UCSD-AML1 (cell line): ENCODE results near the gene CCNY.
"Not testable (repeated sequence)": the region's sequence is repeated elsewhere in the genome, so short reads cannot be mapped to it uniquely, and the experiment has no call there.

Source experiments
- DNase-seq: peaks from one replicate; lab custom pipeline; 2025; ENCODE audit not compliant: unreplicated experiment; lab: John Stamatoyannopoulos, UW

Gene CCNY

GRCh38 chr10:35507519-35508109 lies 171.3 kb downstream of the CCNY start:
- no peak for DNase-seq

- DNase-seq: no peak
Measured at GRCh38 chr10:35508647-35509046, 172.3 kb downstream of the CCNY start.

- DNase-seq: no peak
Measured at GRCh38 chr10:35510891-35511290, 174.6 kb downstream of the CCNY start.

GRCh38 chr10:35511647-35512046 lies 175.3 kb downstream of the CCNY start:
- DNase-seq: no peak

GRCh38 chr10:35516102-35516670 lies 179.9 kb downstream of the CCNY start:
- no peak for DNase-seq

GRCh38 chr10:35517431-35518181 lies 181.3 kb downstream of the CCNY start:
- no peak for DNase-seq

GRCh38 chr10:35518187-35518586 lies 181.9 kb downstream of the CCNY start:
- DNase-seq: not testable (repeated sequence)

- no peak for DNase-seq
Measured at GRCh38 chr10:35520996-35521395, 184.7 kb downstream of the CCNY start.

GRCh38 chr10:35523670-35524225 lies 187.4 kb downstream of the CCNY start:
- no peak for DNase-seq

- no peak for DNase-seq
Measured at GRCh38 chr10:35526746-35527145, 190.4 kb downstream of the CCNY start.

GRCh38 chr10:35532141-35532540 lies 195.8 kb downstream of the CCNY start:
- DNase-seq: no peak

GRCh38 chr10:35533565-35533964 lies 197.3 kb downstream of the CCNY start:
- no peak for DNase-seq

GRCh38 chr10:35535136-35535535 lies 198.8 kb downstream of the CCNY start:
- DNase-seq: no peak

GRCh38 chr10:35536789-35537188 lies 200.5 kb downstream of the CCNY start:
- no peak for DNase-seq

- DNase-seq: not testable (repeated sequence)
Measured at GRCh38 chr10:35537925-35538324, 201.6 kb downstream of the CCNY start.

GRCh38 chr10:35540296-35541164 lies 204.2 kb downstream of the CCNY start:
- no peak for DNase-seq

- no peak for DNase-seq
Measured at GRCh38 chr10:35541720-35542119, 205.4 kb downstream of the CCNY start.

GRCh38 chr10:35542303-35542702 lies 206.0 kb downstream of the CCNY start:
- no peak for DNase-seq

GRCh38 chr10:35545079-35545657 lies 208.9 kb downstream of the CCNY start:
- no peak for DNase-seq

GRCh38 chr10:35545878-35546590 lies 209.7 kb downstream of the CCNY start:
- DNase-seq: no peak
